Lower leg skin (tissue), 4 donors: ENCODE results near the gene REEP3. TPM values are rescaled to one million over a fixed set of nuclear protein-coding genes. Genes with fewer than 3 reads are reported as not detected.
"Not testable (repeated sequence)": the region's sequence is repeated elsewhere in the genome, so short reads cannot be mapped to it uniquely, and the experiment has no call there.

Source experiments
- DNase-seq, 2 donors: peaks; one replicate each; pipeline ENCODE4 v3.0.0-alpha.2; 2019; ENCODE audit warnings: low spot score in 2 of 2
- H3K4me3 ChIP-seq: fragments of 200-600 bp; sonication (generic); 2 replicates; pipeline ENCODE4 v1.5.1; 2017; ENCODE audit warnings: mild to moderate bottlenecking, low read depth; ENCODE audit not compliant: poor library complexity, severe bottlenecking
- POLR2A ChIP-seq, 2 donors: fragments of 450-650 bp; IDR thresholded peaks; one replicate each; pipeline ENCODE4 v1.6.1; 2016 to 2017; ENCODE audit warnings: antibody characterized with exemption in 2 of 2, mild to moderate bottlenecking in 1 of 2, moderate library complexity in 1 of 2
- WGBS, 2 donors: methylation state at CpG; one replicate each; pipeline ENCODE4 v1.1.5; 2018; 5-methylcytosine and 5-hydroxymethylcytosine counted together
- intact Hi-C: fragments of 100-400 bp; cut with DNase I; formaldehyde crosslinking; loops from one replicate; pipeline ENCODE4 v1.15.0; 2023; ENCODE audit warnings: low total_unique reads
- total RNA-seq, 4 donors: library from RNA; depleted of rRNA; stranded (reverse); fragments of >200 nt; gene quantifications; one replicate each; pipeline ENCODE4 v1.1.0, GENCODE V29; 2016
- TF ChIP-seq, protein P1 (sequence below), 3 donors: fragments of 450-650 bp; IDR thresholded peaks; one replicate each; pipeline ENCODE4 v1.5.1; 2016; ENCODE audit warnings: antibody characterized with exemption in 3 of 3, mild to moderate bottlenecking in 3 of 3, moderate library complexity in 2 of 3

Gene REEP3
- total RNA-seq, 4 donors from 2014 or later, result 39.8 to 58.4 (median 49.0) TPM

DNA sequence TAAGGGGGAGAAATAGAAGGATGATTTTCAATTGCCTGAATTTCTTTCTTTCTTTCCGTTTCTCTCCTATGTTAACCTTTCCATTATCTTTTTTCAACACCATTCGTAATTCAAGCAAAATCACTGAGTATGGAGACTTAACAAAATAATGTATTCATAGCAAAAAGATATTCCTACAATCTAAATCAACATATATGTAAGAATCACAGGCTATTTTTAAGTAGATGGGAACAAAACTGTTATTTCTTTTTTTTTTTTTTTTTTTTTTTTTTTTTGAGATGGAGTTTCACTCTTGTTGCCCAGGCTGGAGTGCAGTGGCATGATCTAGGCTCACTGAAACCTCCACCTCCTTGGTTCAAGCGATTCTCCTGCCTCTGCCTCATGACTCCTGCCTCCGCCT is 28.2 kb upstream of the REEP3 start:
- no peak for TF ChIP-seq POLR2A (IDR thresholded peaks at IDR 0.05)
- TF ChIP-seq, protein P1, sequence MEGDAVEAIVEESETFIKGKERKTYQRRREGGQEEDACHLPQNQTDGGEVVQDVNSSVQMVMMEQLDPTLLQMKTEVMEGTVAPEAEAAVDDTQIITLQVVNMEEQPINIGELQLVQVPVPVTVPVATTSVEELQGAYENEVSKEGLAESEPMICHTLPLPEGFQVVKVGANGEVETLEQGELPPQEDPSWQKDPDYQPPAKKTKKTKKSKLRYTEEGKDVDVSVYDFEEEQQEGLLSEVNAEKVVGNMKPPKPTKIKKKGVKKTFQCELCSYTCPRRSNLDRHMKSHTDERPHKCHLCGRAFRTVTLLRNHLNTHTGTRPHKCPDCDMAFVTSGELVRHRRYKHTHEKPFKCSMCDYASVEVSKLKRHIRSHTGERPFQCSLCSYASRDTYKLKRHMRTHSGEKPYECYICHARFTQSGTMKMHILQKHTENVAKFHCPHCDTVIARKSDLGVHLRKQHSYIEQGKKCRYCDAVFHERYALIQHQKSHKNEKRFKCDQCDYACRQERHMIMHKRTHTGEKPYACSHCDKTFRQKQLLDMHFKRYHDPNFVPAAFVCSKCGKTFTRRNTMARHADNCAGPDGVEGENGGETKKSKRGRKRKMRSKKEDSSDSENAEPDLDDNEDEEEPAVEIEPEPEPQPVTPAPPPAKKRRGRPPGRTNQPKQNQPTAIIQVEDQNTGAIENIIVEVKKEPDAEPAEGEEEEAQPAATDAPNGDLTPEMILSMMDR (IDR thresholded peaks at IDR 0.05), result no peak
- intact Hi-C loops, result no loop called here
- 95 to 96% methylated on average over 4 of the region's 4 CpGs for WGBS, 2 donors
- DNase-seq, result no peak
- H3K4me3 ChIP-seq, result no peak overlapping the region

DNA sequence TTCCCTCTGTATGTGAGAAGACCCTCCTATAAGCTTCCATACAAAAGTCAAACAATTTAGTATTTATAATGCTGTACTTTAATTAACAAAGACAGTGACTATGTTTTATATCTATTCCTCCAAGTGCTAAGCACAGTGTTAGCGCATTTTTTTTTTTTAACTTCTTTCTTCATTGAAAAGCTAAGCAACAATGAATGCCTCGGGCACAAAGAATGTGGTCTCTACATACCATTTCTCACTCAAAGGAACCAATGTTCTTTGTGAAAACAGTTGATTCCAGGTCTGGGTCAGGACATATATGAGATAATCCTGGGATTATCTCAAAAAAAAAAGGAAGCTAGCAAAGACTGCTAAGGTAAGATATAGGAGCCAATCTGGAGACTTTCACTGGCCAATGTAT is 26.2 kb upstream of the REEP3 start:
- 92 to 94% methylated on average over 2 of the region's 2 CpGs for WGBS, 2 donors
- TF ChIP-seq, protein P1 (IDR thresholded peaks at IDR 0.05), result no peak
- TF ChIP-seq POLR2A (IDR thresholded peaks at IDR 0.05), result no peak
- no peak overlapping the region for H3K4me3 ChIP-seq
- no peak for DNase-seq
- intact Hi-C loops, result no loop called here

DNA sequence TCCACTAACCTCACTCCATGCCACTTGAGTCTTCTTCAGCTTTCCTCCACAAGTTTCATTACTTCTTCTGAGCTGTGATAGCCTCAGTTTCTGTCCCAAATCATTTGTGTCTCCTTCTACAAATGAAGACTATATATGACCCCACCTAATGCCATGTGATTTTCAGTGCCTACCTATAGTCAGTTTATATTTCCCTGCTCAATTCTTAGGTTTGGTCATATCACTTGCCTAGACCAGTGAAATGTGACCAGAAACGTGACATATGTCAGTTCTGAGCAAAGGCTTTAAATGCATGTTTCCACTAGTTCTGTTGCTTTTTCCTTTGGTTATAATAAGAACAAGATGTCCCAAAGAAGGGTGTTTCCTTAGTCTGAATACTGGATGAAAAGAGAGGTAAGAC is 24.6 kb upstream of the REEP3 start:
- DNase-seq, result no peak
- intact Hi-C loops, result no loop called here
- no peak overlapping the region for H3K4me3 ChIP-seq
- WGBS, 2 donors, result 35 to 44% methylated on average over 1 of the region's 1 CpG
- TF ChIP-seq, protein P1 (IDR thresholded peaks at IDR 0.05), result no peak
- TF ChIP-seq POLR2A (IDR thresholded peaks at IDR 0.05), result no peak

DNA sequence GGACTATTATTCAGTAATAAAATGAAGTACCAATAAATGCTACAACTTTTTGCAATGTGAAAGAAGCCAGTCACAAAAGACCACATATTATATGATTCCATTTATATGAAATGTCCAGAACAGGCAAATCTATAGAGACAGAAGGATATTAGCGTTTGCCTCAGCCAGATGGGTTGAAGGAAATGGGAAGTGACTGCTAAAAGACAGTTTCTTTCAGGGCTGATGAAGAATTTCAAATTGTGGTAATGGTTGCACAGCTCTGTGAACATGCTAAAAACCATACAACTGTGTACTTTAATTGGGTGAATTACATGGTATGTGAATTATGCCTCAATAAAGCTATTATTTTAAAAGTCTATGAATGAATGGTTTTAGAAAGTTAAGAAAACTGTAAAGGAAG is 23.9 kb upstream of the REEP3 start:
- DNase-seq, result no peak
- intact Hi-C loops, result no loop called here
- no peak for TF ChIP-seq POLR2A (IDR thresholded peaks at IDR 0.05)
- TF ChIP-seq, protein P1 (IDR thresholded peaks at IDR 0.05), result no peak
- H3K4me3 ChIP-seq, result no peak overlapping the region
- 63 to 67% methylated on average over 1 of the region's 1 CpG for WGBS, 2 donors

DNA sequence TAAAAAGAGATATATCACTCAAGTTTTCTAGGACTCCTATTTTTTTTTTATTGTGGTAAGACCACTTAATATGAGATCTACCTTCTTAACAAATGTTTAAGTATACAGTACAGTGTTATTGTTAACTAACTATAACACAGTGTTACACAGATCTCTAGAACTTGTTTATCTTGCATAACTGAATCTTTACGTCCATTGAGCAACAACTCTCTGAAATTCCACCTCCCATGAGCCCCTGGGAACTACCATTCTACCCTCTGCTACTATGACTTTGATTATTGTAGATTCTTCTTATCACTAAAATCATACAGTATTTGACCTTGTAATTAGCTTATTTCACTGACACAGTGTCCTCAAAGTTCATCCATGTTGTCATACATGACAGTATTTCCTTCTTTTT is 22.5 kb upstream of the REEP3 start:
- DNase-seq, result no peak
- TF ChIP-seq POLR2A (IDR thresholded peaks at IDR 0.05), result no peak
- TF ChIP-seq, protein P1 (IDR thresholded peaks at IDR 0.05), result no peak
- no peak overlapping the region for H3K4me3 ChIP-seq
- intact Hi-C loops, result no loop called here
- 64 to 80% methylated on average over 1 of the region's 1 CpG for WGBS, 2 donors

DNA sequence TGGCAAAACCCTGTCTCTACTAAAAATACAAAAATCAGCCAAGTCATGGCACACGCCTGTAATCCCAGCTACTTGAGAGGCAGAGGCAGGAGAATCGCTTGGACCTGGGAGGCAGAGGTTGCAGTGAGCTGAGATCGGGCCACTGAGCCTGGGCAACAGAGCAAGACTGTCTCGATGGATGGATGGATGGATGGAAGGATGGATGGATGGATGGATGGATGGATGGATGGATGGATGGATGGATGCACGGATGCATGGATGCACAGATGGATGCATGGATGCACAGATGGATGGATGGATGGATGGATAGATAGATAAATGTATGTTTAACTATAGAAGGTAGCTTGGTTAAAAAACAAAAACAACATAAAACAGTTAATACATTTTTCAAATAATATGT is 20.6 kb upstream of the REEP3 start:
- DNase-seq, intact Hi-C loops, H3K4me3 ChIP-seq: not testable (repeated sequence)
- WGBS, 2 donors, result 92 to 98% methylated on average over 5 of the region's 5 CpGs
